22Rv1 (cell line): ENCODE measurements around the gene PODXL2.

Source experiments
- CTCF ChIP-seq: fragments of 450-650 bp; IDR thresholded peaks from 2 replicates; pipeline ENCODE4 v1.5.1; 2017; ENCODE audit warnings: mild to moderate bottlenecking
- ZFX ChIP-seq: fragments of 450-650 bp; IDR thresholded peaks from 2 replicates; pipeline ENCODE4 v1.6.1; 2017; ENCODE audit warnings: antibody characterized with exemption, borderline replicate concordance

GRCh38 chr3:127717357-127718244 is 88.6 kb downstream of the PODXL2 start:
- no peak for TF ChIP-seq CTCF
- no peak for TF ChIP-seq ZFX
